Measurements from ENCODE around the gene SLC24A3.

- TF ChIP-seq, protein P1, sequence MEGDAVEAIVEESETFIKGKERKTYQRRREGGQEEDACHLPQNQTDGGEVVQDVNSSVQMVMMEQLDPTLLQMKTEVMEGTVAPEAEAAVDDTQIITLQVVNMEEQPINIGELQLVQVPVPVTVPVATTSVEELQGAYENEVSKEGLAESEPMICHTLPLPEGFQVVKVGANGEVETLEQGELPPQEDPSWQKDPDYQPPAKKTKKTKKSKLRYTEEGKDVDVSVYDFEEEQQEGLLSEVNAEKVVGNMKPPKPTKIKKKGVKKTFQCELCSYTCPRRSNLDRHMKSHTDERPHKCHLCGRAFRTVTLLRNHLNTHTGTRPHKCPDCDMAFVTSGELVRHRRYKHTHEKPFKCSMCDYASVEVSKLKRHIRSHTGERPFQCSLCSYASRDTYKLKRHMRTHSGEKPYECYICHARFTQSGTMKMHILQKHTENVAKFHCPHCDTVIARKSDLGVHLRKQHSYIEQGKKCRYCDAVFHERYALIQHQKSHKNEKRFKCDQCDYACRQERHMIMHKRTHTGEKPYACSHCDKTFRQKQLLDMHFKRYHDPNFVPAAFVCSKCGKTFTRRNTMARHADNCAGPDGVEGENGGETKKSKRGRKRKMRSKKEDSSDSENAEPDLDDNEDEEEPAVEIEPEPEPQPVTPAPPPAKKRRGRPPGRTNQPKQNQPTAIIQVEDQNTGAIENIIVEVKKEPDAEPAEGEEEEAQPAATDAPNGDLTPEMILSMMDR (IDR thresholded peaks at IDR 0.05), result no peak
- no peak for TF ChIP-seq POLR2A (IDR thresholded peaks at IDR 0.05)
Measured at GRCh38 chr20:19295076-19295475, 82.6 kb downstream of the SLC24A3 start.

Measured in upper lobe of left lung (tissue), 4 donors.